RWPE1 (cell line): ENCODE results near the gene CDYL2.

Experiments
- CTCF ChIA-PET: fragments of 350-600 bp; sonication (Branson Sonifier 250); formaldehyde crosslinking; extraction: SDS; loops from one replicate; lab custom pipeline; 2021; lab: Yijun Ruan, JAX
- POLR2A ChIA-PET: fragments of 400-600 bp; formaldehyde crosslinking; extraction: SDS; loops from one replicate; lab custom pipeline; 2020; ENCODE audit warnings: antibody characterized with exemption; ENCODE audit not compliant: low non-redundant PET; lab: Yijun Ruan, JAX
- DNase-seq: peaks from one replicate; pipeline ENCODE4 v3.0.0; 2012; ENCODE audit warnings: low spot score
- H3K27ac ChIP-seq: fragments of 450-650 bp; 2 replicates; pipeline ENCODE4 v1.5.1; 2017
- TF ChIP-seq, protein P1 (sequence below): fragments of 450-650 bp; conservative IDR thresholded peaks from 2 replicates; pipeline ENCODE4 v1.5.1; 2017; ENCODE audit warnings: low read depth, mild to moderate bottlenecking

The CDYL2 gene

GRCh38 chr16:80703131-80704071 is 101.0 kb downstream of the CDYL2 start:
- TF ChIP-seq, protein P1, sequence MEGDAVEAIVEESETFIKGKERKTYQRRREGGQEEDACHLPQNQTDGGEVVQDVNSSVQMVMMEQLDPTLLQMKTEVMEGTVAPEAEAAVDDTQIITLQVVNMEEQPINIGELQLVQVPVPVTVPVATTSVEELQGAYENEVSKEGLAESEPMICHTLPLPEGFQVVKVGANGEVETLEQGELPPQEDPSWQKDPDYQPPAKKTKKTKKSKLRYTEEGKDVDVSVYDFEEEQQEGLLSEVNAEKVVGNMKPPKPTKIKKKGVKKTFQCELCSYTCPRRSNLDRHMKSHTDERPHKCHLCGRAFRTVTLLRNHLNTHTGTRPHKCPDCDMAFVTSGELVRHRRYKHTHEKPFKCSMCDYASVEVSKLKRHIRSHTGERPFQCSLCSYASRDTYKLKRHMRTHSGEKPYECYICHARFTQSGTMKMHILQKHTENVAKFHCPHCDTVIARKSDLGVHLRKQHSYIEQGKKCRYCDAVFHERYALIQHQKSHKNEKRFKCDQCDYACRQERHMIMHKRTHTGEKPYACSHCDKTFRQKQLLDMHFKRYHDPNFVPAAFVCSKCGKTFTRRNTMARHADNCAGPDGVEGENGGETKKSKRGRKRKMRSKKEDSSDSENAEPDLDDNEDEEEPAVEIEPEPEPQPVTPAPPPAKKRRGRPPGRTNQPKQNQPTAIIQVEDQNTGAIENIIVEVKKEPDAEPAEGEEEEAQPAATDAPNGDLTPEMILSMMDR = no peak
- no peak for DNase-seq
- CTCF ChIA-PET = no interaction called here
- H3K27ac ChIP-seq = no peak overlapping the region
- POLR2A ChIA-PET = no interaction called here

- ChIA-PET POLR2A (no interaction called here), CTCF (no interaction called here)
- H3K27ac ChIP-seq = no peak overlapping the region
- no peak for DNase-seq
- TF ChIP-seq, protein P1 = no peak
Observed at GRCh38 chr16:80702696-80703095, 101.7 kb downstream of the CDYL2 start.

DNA sequence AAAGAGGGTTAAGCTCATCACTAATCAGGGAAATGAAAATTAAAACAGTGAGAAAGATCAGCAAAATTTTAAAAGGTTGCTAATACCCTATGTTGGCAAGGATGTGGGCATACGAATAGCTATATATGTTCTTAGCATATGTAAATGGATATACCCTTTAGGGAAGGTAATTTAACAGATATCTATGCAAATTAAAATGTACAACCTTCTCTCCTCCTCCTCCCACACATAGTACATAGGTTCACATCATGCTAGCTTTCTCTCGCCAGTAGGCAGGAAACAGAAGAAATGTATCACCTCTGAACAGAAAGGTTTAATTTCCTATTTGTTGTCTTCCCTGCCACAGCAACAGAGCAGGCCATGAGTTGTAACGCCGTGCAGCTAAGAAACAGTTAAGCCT is 103.8 kb downstream of the CDYL2 start:
- TF ChIP-seq, protein P1 = no peak
- ChIA-PET POLR2A (no interaction called here), CTCF (no interaction called here)
- no peak overlapping the region for H3K27ac ChIP-seq
- no peak for DNase-seq

GRCh38 chr16:80695020-80695419 is 109.4 kb downstream of the CDYL2 start:
- no peak overlapping the region for H3K27ac ChIP-seq
- no peak for DNase-seq
- ChIA-PET CTCF (no interaction called here), POLR2A (no interaction called here)
- TF ChIP-seq, protein P1 = no peak

GRCh38 chr16:80693553-80693952 is 110.8 kb downstream of the CDYL2 start:
- ChIA-PET CTCF (no interaction called here), POLR2A (no interaction called here)

GRCh38 chr16:80692270-80692669 is 112.1 kb downstream of the CDYL2 start:
- ChIA-PET CTCF (no interaction called here), POLR2A (no interaction called here)
- TF ChIP-seq, protein P1 = no peak
- no peak overlapping the region for H3K27ac ChIP-seq
- no peak for DNase-seq

More at GRCh38 chr16:80693553-80693952, 110.8 kb downstream of the CDYL2 start:
- DNase-seq = no peak
- H3K27ac ChIP-seq = no peak overlapping the region
- TF ChIP-seq, protein P1 = no peak
